HG03060 (cell line): ENCODE measurements around the gene ROBO1.

Source experiments
- ATAC-seq: cut with Tn5 transposase; IDR thresholded peaks from one replicate; pipeline ENCODE4 v1.9.1; 2021; ENCODE audit warnings: low read depth, moderate number of reproducible peaks; ENCODE audit not compliant: unreplicated experiment

Gene ROBO1

DNA sequence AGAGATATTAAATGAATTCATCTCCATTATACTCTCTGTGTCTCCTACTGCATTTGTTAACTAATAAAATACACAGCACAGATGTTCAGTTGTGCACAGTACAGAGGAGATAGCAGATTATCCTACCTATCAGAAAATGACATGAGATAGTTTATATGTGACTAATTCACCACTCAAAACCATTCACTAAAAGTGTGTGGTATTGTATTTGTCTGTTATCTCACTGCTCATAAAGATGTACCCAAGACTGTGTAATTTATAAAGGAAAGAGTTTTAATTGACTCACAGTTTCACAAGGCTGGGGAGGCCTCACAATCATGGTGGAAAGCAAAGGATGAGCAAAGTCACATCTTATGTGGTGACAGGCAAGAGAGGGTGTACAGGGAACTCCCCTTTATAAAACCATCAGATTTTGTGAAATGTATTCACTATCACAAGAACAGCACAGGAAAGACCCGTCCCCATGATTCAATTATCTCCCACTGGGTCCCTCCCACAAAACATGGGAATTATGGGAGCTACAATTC lies 936.3 kb downstream of the ROBO1 start:
- ATAC-seq: no peak

- ATAC-seq: no peak
Measured at GRCh38 chr3:78830470-78830869, 937.3 kb downstream of the ROBO1 start.

GRCh38 chr3:78827618-78828017 lies 940.2 kb downstream of the ROBO1 start:
- no peak for ATAC-seq

DNA sequence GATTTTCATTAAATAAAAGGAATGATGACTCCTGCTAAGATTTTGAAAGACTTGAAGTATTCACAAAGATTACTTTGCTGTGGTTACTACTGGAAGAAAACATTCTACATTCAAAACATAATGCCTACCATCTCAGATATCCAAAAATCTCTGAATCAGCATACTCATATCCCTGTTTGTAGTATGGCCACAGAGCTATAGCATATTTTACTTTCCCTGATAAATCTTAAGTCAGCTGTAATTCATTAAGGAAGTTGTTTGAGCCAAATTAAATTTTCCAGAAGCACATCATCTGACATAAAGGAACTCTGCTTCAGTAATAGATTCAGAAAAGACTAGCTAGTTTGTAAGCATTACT lies 942.0 kb downstream of the ROBO1 start:
- no peak for ATAC-seq

GRCh38 chr3:78825118-78825857 lies 942.5 kb downstream of the ROBO1 start:
- ATAC-seq: no peak

DNA sequence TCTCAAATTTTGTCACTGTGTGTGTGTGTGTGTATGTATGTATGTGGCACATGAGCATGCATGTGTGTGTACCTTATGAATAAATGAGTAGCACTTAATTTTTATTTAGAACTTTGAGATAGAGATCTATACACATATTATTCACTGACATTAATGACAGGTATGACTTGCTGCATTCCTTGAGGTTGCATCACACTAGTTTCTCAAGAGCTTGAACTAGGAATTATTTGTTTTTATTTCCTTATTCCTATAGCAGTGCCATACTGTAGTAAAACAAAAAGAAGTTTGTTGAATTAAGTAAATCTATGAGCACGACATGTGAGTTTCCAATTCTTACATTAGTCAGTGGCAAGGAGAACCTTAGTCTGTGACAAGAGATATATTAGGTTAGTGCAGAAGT lies 943.9 kb downstream of the ROBO1 start:
- no peak for ATAC-seq

DNA sequence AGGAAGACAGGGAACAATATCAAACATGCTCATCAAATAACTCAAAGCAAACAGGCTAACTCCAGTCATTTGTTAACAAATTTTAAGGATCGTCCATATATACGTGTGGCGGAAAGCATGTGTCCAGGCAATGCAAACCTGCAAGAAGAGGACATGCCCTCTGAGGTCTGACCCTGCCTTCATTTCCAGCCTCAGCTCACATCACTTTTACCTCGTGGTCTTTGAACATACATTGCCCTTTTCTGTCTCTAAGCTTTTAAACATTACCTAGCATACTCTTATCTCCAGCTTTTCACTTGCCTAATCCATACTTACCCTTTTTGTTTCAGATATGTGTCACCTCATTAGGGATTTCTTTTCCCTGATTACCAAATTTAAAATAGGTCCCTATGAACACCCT lies 944.4 kb downstream of the ROBO1 start:
- no peak for ATAC-seq

- ATAC-seq: no peak
Measured at GRCh38 chr3:78822726-78823125, 945.1 kb downstream of the ROBO1 start.

- ATAC-seq: no peak
Measured at GRCh38 chr3:78820542-78820941, 947.3 kb downstream of the ROBO1 start.

DNA sequence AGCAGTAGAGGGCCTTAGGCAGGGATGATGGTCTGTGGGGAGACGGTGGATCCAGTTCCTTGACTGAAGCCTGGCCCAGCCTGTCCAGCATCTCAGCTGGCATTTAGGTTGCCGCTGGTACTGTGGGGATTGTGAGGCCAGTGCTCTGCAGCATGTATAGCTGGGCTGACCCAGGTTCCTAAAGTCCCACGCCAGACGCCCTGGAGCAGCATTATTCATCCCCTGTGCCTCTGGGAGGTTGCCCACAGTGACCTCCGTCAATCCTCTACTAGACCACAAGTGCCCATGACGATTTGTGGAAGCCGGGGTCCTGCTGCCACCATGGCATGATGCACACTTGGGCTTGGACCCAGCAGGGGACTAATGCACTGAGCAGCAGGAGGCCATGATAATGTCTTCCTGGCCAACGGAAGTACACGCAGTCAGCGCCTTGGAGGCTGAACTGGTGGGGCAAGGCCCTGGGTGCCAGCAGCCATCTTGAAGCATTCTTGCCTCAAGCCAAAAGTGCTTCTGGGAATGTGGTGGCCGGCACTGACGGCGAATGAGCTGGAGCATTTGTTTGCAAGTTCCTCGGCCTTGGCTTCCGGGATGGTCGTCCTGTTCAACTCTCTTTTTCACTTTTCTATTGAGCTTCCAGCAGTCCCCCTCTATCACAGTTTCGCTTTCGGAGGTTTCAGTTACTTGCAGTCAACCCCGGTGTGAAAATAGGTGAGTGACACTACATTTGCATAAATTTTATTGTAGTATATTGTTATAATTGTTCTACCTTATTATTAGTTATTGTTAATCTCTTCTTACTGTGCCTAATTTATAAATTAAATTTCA lies 949.4 kb downstream of the ROBO1 start:
- ATAC-seq: no peak

GRCh38 chr3:78814893-78815562 lies 952.8 kb downstream of the ROBO1 start:
- ATAC-seq: no peak

- ATAC-seq: no peak
Measured at GRCh38 chr3:78812166-78812565, 955.6 kb downstream of the ROBO1 start.

- no peak for ATAC-seq
Measured at GRCh38 chr3:78809966-78810365, 957.8 kb downstream of the ROBO1 start.

GRCh38 chr3:78804251-78805037 lies 963.4 kb downstream of the ROBO1 start:
- no peak for ATAC-seq

DNA sequence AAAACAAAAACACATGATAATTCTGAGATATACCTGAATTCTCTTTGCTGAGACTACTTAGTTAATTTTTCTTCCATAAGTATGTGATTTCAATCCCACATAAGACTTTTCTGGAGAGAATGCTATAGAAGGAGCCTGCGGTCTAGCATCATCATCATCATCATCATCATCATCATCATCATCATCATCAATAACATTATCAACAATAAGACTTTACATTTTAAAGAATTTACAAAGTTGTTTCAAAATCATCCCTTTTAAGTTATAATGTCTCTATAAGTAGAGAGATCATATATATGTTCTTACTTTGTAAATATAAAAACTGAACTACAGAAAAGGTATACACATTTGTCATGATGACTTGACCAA lies 965.3 kb downstream of the ROBO1 start:
- ATAC-seq: no peak

DNA sequence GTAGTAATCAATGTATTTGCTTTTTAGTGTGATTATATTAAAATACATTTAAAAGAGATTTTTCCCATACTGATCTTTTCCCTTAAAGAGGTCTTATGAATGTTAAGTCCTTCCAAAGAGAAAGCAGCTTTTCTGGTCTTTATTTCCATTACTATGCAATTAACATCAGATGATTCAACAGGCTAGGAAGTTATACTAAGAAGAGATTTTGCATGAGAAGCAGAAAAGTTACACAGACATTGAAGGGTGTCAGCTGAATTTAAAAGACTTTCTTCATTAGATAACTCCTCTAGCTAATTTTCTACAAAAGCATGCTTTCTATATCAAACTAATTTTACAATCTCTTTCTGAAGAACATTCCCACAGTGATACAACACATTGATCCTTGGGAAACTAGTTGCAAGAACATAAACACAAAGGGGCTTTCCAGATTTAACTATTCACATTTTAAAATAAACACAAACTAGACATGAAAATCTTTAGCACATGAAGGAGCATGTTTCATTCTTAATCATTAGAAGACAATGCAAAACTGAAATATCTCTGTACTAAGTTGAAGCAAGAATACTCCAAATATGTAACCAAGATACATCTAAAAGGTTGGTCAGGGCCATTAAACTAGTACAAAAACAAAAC lies 965.8 kb downstream of the ROBO1 start:
- no peak for ATAC-seq

GRCh38 chr3:78799681-78800080 lies 968.1 kb downstream of the ROBO1 start:
- no peak for ATAC-seq

GRCh38 chr3:78798266-78798832 lies 969.4 kb downstream of the ROBO1 start:
- ATAC-seq: no peak

DNA sequence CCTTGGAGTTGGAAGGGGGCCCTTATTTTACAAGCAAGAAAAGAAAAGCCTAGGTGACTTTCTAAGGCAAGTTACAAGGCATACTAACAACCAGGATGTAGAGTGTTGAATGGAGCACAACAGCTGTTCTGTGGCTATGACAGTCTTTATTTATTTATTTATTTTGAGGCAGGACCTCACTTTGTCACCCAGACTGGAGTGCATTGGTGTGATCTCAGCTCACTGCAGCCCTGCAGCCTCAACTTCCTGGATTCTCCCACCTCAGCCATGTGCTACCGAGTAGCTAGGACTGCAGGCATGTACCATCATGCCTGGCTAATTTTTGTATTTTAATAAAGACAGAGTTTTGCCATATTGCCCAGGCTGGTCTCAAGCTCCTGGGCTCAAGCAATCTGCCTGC lies 973.4 kb downstream of the ROBO1 start:
- no peak for ATAC-seq

GRCh38 chr3:78792733-78793132 lies 975.1 kb downstream of the ROBO1 start:
- no peak for ATAC-seq
